ENCODE measurements around the gene SLC25A42.
"Not testable (repeated sequence)": the region's sequence is repeated elsewhere in the genome, so short reads cannot be mapped to it uniquely, and the experiment has no call there.

SLC25A42 gene, protein sequence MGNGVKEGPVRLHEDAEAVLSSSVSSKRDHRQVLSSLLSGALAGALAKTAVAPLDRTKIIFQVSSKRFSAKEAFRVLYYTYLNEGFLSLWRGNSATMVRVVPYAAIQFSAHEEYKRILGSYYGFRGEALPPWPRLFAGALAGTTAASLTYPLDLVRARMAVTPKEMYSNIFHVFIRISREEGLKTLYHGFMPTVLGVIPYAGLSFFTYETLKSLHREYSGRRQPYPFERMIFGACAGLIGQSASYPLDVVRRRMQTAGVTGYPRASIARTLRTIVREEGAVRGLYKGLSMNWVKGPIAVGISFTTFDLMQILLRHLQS

DNA sequence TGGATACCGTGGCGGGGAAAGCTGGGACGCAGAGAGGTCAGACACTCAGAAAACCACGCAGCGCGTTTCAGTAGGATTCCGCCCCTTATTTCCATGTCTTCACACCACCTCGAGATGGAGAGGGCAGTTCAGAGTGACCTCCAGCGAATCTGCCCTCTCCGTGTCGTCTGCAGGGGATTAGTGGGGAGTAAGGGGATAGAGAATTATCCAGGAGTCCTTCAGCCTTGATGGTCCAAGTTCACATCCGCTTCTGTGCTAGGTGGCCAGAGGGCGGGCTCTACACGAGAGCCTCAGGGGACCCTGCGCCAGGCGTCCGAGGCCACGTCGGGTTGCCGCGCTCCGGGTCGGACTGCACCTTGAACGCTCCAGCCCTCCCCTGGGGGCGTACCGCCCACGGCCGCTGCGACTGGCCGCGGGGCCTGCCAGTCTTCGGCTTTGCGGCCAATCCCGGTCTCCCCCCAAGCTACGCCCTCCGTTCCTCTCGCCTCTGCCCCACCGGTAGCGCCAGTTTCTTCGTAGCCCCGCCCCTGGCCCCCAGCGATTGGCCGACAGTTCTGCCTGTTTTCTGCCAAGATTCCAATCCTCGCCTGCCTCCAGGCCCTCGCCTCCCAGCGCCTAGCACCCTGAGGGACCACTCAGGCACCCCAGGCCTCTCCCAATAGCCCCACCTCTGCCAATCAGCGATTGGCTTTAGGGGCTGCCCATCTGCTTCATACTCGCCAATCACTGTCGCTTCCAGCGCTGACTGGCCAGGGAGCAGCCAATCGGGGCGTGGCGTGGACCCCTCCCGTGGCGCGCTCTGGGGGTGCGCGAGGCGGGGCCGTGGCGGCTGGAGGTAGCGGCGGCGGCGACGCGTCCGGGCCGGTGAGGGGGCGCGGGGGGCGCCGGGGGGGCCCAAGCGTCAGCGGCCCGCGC is at the start of gene SLC25A42:
SLC25A42 (plus strand) TSS at position 812 of the 915 bp plus-strand sequence. CDS start 32,131 bp downstream, outside the sequence.
- peak; percentile 100 for DNase-seq

DNA sequence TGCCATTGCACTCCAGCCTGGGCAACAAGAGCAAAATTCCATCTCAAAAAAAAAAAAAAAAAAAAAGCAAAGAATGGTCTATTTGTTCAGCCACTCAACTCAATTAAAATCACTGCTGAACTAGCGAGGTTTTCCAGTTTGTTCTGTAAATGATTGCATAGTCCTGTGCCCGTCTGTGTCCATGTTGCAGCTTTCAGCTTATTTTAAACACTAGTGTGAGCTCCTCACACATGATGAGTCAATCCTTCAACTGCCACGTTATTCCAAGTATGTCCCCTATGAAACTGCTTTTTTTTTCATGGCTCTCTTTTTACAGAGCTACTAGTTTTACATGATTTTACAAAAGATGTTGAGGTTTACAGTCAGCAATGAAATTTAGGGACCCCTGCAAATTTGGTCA is 42.7 kb upstream of the SLC25A42 start:
- DNase-seq = peak; percentile 1

DNA sequence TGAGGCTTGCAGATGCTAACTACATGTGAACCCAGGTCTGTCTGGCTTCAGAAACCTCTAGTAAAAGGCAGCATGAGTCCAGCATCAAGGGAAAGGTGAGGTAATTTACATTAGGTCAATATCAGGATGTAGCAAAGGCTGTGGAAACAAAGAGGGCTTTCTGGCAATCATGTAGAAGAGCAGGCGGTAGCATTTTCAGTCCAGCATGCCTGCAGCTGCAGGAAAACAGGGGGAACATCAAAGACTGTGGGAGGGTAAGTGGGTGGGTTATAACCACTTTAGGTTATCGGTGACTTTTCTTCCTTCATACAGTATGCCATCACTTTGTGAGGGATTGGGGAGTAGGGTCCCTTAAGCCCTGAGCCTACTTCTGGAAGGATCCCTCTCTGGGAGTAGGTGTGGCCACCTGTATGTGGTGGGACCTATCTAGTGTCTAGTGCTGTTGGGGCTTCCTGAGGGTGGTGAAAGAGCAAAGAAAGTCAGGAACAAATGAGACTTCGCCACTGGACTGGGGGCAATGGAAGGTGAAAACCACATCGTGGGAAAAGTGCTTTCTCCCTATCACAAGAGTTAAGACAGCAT is 41.3 kb upstream of the SLC25A42 start:
- no peak for DNase-seq

DNA sequence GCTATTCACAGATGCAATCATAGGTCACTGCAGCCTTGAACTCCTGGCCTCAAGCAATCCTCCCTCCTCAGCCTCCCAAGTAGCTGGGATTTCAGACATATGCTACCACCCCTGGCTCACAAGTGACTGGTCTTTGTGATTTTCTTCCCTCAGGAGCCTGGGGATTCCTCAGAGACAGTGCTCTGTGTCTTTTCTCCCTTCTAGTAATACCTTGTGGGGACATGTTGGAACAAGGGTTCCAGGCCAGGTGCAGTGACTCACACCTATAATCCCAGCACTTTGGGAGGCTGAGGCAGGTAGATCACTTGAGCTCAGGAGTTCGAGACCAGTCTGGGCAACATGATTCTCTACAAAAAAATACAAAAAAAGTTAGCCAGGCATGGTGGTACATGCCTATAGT is 40.4 kb upstream of the SLC25A42 start:
- not testable (repeated sequence) for DNase-seq

DNA sequence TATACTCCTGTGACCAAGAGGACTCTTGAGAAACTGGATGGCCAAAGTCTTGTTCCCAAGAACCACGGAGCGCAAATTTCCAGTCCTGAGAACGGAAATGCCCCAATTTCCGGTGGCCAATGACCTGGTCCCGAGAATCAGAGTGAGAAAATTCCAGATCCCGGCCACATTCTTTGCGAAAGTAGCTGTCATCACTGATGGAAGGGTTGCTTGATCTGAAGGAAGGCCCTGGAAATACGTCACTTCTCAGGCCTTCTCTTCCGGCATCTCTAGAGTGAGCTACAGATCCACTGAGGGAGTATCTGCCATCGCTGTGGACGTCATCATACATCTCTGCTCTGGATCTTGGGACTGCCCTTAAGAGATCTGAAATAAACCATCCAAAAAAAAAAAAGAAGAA is 37.9 kb upstream of the SLC25A42 start:
- DNase-seq = no peak

DNA sequence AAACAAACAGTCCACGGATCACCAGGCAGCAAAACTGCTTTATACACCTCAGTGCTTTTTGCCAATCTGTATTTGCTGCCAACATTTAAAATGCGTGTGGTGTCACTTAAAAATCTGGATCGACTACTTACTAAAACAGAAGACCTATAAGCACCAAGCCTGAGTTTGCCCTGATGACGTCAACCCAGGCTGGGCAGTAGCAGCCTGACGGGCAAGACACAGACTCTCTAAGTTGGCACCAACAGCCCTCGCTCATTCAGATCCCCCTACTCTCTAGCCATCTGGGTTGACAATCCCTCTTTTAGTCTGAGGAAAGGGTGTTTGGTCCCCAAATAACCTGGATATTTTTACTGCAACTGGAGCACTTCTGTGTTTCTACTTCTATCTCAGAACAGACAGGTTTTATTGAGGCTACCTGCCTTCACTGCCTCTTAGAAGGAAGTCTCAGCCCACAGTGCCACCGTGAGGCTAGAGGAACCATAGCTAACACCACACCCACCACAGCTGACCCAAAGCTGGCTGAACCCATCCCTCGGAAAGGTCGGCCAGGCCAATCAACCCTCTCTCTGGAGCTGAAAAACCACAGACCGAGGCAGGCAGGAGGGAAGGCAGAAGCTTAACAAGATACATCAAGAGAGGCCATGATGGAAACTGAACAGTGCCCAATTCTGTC is 37.4 kb upstream of the SLC25A42 start:
- DNase-seq = no peak

DNA sequence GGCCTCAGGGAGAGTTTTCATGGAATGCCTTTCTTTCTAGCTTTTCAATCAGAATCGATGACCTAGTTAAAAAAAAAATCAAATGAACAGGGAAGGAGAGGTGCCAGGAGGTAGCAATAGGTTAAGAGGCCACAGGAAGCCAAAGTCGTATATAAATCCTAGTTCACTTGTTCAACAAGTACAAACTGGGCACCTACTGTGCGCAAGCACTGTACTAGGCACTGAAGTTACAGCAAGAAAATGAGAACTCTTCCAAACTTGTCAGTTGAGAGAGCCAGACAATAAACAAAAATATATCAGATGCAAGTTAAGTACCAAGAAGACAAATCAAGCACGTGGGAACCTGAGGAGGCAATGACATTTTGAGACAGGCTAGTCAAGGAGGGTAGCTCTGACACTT is 36.6 kb upstream of the SLC25A42 start:
- DNase-seq = no peak

DNA sequence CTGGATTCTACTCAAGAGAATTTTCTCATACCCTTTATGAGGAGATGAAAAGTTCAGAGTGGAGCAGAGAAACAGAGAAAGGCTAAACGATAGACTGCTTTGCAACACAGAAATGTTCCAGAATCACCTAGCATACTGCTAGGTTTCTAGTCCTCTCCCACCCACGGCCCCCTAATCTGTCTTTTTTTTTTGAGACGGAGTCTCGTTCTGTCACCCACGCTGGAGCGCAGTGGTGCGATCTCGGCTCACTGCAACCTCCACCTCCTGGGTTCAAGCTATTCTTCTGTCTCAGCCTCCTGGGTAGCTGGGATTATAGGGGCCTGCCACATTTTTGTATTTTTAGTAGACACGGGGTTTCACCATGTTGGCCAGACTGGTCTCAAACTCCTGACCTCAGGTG is 35.3 kb upstream of the SLC25A42 start:
- no peak for DNase-seq

DNA sequence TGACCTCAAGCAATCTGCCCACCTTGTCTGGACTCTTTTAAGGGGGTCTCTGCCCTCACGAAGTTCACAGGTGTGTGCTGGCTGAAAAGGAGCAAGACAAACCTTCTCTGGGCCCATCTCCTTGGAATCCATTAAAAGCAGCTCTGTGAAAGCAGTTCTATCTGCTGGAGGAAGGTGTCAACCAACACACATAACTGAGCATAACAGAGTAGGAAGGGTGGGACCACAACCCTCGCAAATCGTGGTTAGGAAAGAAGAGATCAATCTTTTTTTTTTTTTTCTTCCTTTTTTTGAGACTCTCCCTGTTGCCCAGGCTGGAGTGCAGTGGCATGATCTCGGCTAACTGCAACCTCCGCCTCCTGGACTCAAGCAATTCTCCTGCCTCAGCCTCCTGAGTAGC is 31.9 kb upstream of the SLC25A42 start:
- no peak for DNase-seq

DNA sequence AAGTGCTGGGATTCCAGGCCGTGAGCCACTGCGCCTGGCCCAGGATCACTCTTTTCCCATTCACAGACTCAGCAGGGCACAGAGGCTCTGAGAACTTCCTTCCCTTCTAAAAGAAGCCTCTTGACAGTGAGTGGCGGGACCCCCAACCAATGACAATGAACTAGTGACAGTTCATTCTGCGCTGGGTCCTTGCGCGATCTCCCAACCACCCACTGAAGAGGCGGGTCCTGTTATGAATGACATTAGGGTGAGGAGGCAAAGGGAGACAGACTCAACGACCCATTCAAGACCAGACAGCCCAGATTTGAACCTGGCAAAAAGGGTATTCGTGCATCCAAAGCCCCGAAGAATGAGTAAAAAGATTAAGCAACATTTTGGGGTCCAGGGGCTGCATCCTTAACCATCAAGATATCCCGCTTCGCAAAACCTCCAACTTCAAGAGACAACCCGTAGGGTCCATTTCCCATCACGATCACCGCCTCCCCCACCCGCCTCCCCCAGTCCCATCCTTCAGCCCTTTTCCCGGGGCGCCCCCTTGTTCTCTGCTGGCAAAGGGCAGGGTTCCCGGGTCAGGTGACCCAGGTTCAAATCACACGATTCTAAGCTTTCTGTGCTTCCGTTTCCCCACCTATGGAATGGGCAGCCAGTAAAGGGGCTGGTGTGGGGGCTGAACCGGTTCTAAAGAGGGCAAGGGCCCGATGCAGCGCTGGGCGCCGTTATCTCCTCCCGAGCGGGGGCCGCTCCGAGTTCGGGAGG is 31.2 kb upstream of the SLC25A42 start:
- DNase-seq = peak; percentile 86

DNA sequence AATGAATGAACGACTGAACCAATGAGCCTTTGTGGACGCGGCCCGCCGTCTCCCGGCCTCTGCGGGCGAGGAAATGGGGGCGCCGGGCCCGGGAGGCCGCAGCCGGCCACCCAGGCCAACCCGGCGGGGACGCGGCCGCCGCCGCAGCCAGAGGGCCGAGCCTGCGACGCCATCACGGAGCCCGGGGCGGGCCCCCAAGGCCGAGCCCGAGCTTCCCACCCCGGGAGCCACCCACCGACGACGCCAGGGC is 30.7 kb upstream of the SLC25A42 start:
- DNase-seq = no peak

DNA sequence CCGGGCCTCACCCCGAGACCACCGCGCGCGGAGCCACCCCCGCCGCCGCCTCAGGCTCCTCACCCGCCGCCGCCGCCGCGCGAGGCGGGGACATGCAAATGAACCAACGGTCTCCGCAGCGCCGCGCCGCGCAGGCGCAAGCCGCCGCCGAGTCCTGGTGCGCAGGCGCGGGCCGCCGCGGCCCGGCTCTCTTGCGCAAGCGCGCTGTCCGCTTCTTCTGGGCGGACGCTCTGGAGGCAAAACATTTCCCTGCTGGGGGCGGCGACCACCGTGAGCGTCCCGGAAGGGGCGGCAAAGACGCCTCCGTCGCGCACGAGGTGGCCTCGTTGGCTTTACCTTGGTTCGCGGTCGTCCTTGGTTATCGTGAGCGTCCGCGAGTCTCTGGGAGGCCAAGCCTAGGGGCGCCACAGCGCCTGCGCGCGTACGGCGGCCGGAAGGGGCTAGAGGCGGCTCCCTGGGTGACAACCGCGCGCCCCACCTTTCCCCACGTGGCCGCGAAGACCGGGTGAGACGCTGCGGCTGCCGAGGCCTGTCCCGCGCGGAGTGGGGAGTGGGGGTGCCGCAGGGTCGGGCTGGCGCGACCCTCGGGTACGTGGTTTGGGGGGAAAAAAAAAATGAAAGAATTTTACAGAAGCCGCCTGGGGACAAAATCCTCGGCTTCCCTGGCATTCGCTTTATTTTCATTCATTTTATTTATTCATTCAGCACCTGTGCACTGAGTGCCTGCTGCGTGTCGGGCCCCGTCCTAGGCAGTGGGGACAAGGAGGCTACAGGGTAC is 30.2 kb upstream of the SLC25A42 start, which contains the start of the genes ARMC6 and SUGP2:
ARMC6 (plus strand) TSS at position 178 of the 778 bp plus-strand sequence. CDS start 607 bp downstream, outside the sequence.
SUGP2 (minus strand) TSS at position 92 of the 778 bp plus-strand sequence. CDS start 2,446 bp downstream, outside the sequence.
- peak; percentile 95 for DNase-seq

DNA sequence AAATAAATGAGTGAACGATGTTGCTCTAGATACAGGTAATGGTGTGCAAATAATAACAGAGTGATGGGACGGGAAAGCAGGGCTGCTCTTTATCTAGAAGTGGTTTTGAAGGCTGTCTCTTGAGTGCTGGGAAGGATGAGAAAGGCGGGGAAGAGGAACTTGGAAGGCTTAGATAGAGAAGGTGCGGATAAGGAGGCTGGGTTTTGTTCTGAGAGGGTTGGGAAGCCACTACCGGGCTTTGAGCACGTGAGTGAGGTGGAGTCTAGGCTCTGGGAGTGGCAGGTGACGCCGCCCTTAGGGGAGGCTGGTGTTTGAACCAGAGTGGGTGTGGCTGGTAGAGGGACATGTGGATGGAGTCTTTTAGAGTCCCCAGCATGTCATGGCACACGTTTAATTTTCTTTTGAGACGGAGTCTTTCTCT is 29.6 kb upstream of the SLC25A42 start:
- DNase-seq = no peak

DNA sequence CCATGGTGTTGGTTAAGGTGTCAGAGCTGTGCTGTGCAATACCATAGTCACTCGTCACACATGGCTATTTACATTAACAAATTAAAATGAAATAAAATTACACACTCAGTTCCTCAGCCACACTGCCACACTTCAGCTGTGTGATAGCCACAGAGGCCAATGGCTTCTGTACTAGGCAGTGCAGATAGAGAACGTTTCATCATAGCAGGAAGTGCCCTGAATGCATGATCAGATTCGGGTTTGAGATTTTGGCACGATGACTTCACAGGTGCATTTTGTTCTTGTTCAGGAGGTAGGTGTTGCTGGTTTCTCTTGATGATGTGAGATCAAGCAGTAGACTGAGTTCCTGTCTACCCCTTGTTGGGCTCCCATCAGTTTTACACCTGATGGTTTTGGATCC is 23.9 kb upstream of the SLC25A42 start:
- no peak for DNase-seq

DNA sequence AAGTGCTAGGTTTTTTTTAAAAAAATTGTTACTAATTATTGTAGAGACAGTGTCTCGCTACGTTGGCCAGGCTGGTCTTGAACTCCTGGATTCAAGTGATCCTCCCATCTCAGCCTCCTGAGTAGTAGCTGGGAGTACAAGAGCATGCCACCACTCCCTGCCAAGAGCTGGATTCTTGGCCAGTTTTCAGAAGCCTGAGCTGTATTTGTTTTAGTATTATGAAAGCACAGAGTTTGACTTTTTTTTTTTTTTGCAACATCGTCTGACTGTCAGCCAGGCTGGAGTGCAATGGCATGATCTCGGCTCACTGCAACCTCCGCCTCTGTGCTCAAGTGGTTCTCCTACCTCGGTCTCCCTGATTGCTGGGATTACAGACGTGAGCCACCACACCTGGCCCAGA is 23.4 kb upstream of the SLC25A42 start:
- no peak for DNase-seq

DNA sequence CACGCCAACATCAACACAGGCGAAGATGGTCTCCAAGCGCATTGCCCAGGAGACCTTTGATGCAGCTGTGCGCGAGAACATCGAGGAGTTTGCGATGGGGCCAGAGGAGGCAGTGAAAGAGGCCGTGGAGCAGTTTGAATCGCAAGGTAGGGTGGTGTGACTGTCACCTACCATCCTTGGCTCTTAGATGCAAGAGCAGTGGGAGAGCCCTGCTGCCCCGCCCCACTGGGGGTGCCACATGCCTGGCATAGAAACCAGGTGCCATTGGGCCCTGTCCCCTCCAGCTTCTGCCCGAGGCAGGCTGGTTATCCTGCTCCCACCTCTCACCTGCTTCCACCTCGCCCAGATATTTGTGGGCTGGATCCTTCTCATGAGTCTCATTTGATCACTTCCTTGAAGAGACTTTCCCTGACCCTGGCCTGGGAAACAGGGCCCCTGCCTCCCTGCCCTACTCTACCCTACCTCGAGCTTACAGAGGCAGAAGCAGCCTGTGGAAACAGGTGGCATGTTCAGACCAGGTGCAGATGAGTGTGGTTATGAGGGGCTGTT is 21.0 kb upstream of the SLC25A42 start:
- DNase-seq = no peak

DNA sequence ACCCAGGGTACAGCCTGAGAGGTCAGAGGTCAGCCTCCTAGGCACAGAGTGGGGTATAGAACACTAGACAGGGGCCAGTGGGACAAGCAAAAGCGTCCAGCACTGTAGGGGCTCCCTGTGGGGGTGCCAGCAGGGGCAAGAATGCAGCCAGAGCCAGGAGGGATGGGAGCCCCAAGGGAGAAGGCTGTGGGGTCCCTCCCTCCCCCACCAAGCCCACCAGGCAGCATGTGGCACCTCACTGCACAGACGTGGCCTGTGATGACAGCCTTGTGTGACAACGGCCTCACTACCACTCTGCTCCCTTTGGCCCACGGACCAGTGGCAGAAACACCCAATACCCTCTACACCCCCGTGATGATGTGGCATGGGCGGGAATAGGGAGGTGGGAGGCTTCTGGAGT is 20.3 kb upstream of the SLC25A42 start:
- no peak for DNase-seq

DNA sequence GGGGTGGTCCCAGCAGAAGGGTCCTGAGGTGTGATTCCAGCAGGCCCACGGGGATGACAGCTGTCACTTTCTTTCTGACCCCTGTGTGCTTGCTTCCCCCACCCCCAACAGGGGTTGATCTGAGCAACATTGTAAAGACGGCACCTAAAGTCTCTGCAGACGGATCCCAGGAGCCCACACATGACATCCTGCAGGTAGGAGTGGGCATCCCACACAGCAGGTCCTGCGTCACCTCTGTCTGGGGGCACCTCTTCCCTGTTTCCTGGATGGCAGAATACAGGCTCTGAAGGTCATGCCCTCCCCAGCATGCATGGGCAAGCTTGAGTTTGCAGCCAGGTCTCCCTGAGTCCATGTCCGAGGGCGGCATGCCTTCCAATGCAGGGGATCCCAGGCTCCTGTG is 19.9 kb upstream of the SLC25A42 start:
- no peak for DNase-seq

DNA sequence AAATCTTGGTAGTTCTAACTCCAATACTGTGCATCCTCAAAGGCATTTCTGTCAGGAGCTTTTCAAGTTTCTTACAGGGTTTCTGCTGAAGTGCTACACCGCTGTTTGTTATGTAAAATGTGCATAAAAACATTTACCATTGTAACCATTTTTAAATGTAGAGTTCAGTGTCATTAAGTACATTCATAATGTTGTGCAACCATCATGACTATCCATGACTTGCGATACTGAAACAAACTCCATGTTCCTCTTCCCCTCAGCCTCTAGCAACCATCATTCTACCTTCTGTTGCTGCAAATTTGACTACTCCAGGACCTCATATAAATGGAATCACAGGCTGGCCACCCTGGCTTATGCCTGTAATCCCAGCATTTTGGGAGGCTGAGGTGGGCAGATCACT is 14.4 kb upstream of the SLC25A42 start:
- DNase-seq = no peak

DNA sequence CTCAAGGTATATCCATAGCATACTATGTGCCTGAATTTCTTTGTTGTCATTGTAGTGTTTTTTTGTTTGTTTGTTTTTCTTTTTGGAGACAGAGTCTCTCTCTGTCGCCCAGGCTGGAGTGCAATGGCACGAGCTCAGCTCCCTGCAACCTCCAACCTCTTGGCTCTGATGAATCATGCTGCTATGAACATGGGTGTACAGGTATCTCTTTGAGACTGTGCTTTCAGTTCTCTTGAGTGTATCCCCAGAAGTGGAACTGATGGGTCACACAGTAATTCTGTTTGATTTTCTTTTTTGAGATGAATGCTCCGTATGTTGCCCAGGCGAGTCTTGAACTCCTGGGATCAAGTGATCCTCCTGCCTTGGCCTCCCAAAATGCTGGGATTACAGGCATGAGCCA is 13.7 kb upstream of the SLC25A42 start:
- DNase-seq = no peak

DNA sequence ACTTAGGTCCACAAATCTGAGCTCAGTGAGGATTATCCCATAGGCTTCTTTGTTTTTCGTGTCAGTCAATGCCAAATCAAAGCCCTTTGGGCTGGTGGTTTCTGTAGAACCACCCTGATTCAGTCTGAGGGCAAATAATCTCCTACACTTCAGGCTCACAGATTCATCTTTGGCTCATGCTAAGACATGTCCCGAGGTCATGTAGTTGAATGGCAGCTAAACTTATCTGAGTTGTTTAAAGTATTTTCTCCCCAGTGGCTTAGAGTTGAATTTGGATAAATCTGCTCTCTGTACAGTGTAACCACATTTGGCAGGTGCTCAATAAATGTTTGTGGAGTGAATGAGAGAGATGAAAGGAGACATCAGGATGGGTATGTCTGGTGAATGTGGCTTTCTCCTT is 13.1 kb upstream of the SLC25A42 start:
- DNase-seq = no peak

Measured in right forelimb (tissue), 1 donor.